GM23338 (cell line): ENCODE measurements around the gene TMEM270. TPM values are rescaled to one million over a fixed set of nuclear protein-coding genes. Genes with fewer than 3 reads are reported as not detected.

Experiments
- ATAC-seq: fragments of 200-7000 bp; cut with Tn5 transposase; 3 replicates; pipeline ENCODE4 v1.9.1; 2020
- DNase-seq: peaks from one replicate; pipeline ENCODE4 v3.0.0-alpha.2; 2015; ENCODE audit warnings: low spot score
- H2AFZ ChIP-seq: fragments of 200-600 bp; sonication (generic); 2 replicates; pipeline ENCODE4 v1.8.0; 2016; ENCODE audit warnings: antibody characterized with exemption, mild to moderate bottlenecking, moderate library complexity
- H3F3A ChIP-seq: fragments of 200-600 bp; sonication (generic); replicated peaks from 2 replicates; pipeline ENCODE4 v1.8.0; 2017; ENCODE audit warnings: antibody characterized with exemption, mixed run types, low read depth
- H3K27ac ChIP-seq: fragments of 200-600 bp; sonication (generic); 2 replicates; pipeline ENCODE4 v1.6.1; 2016; ENCODE audit warnings: low read depth
- H3K27me3 ChIP-seq: fragments of 200-600 bp; sonication (generic); 2 replicates; pipeline ENCODE4 v1.8.0; 2016; ENCODE audit warnings: mild to moderate bottlenecking, mixed run types, moderate library complexity; ENCODE audit not compliant: insufficient read depth
- H3K36me3 ChIP-seq: fragments of 200-600 bp; sonication (generic); 2 replicates; pipeline ENCODE4 v1.8.0; 2016; ENCODE audit warnings: mild to moderate bottlenecking; ENCODE audit not compliant: insufficient read depth
- H3K4me1 ChIP-seq: fragments of 200-600 bp; sonication (generic); 2 replicates; pipeline ENCODE4 v1.8.0; 2016; ENCODE audit warnings: mild to moderate bottlenecking, moderate library complexity; ENCODE audit not compliant: insufficient read depth
- H3K4me2 ChIP-seq: fragments of 200-600 bp; sonication (generic); 2 replicates; pipeline ENCODE4 v1.7.1; 2017; ENCODE audit warnings: mixed run types
- H3K4me3 ChIP-seq: fragments of 200-600 bp; sonication (generic); 2 replicates; pipeline ENCODE4 v1.6.1; 2016; ENCODE audit warnings: mixed run types
- H3K79me2 ChIP-seq: fragments of 200-600 bp; sonication (generic); replicated peaks from 2 replicates; pipeline ENCODE4 v1.8.0; 2017; ENCODE audit warnings: mild to moderate bottlenecking; ENCODE audit not compliant: insufficient read depth
- H3K9me2 ChIP-seq: fragments of 200-600 bp; sonication (generic); 2 replicates; pipeline ENCODE4 v1.8.0; 2017; ENCODE audit not compliant: insufficient read depth
- H4K20me1 ChIP-seq: fragments of 200-600 bp; sonication (generic); replicated peaks from 2 replicates; pipeline ENCODE4 v1.8.0; 2017; ENCODE audit warnings: mild to moderate bottlenecking; ENCODE audit not compliant: insufficient read depth
- H3K27ac Mint-ChIP-seq: 2 replicates; pipeline ENCODE4 v1.8.0; 2020; ENCODE audit warnings: inconsistent platforms, mild to moderate bottlenecking, moderate library complexity, mixed read lengths
- H3K27me3 Mint-ChIP-seq: 3 replicates; pipeline ENCODE4 v1.8.0; 2022; ENCODE audit warnings: low read depth, mild to moderate bottlenecking, moderate library complexity, mixed read lengths, inconsistent platforms; ENCODE audit not compliant: insufficient read depth, poor library complexity
- H3K36me3 Mint-ChIP-seq: 3 replicates; pipeline ENCODE4 v1.8.0; 2021; ENCODE audit warnings: low read depth, mild to moderate bottlenecking, inconsistent platforms, moderate library complexity, mixed read lengths
- H3K4me1 Mint-ChIP-seq: 3 replicates; pipeline ENCODE4 v1.8.0; 2020; ENCODE audit warnings: mild to moderate bottlenecking, inconsistent platforms, mixed read lengths
- H3K4me3 Mint-ChIP-seq: 3 replicates; pipeline ENCODE4 v1.8.0; 2021; ENCODE audit warnings: moderate library complexity, mild to moderate bottlenecking, inconsistent platforms, mixed read lengths
- H3K9me3 Mint-ChIP-seq: 3 replicates; pipeline ENCODE4 v1.8.0; 2020; ENCODE audit warnings: moderate library complexity, mild to moderate bottlenecking, inconsistent platforms, mixed read lengths
- CREB1 ChIP-seq: fragments of 250-450 bp; sonication (Bioruptor Pico); IDR thresholded peaks from 2 replicates; pipeline ENCODE4 v1.5.0; 2020; ENCODE audit warnings: low read depth, mild to moderate bottlenecking, moderate library complexity
- EZH2 ChIP-seq: fragments of 200-600 bp; sonication (generic); IDR thresholded peaks from one replicate; pipeline ENCODE4 v1.8.0; 2017; ENCODE audit warnings: antibody characterized with exemption, mild to moderate bottlenecking, low read depth; ENCODE audit not compliant: unreplicated experiment
- STAT1 ChIP-seq: IDR thresholded peaks from one replicate; pipeline ENCODE4 v1.6.1; 2016; ENCODE audit warnings: antibody characterized with exemption; ENCODE audit not compliant: unreplicated experiment
- polyA plus RNA-seq: library from polyadenylated mRNA; unstranded; fragments of >200 nt; fragmentation: Nextera tagmentation; extraction: Ambion mirVana; gene quantifications from 2 replicates; pipeline ENCODE4 v1.2.1, GENCODE V29; 2016
- total RNA-seq: library from RNA; depleted of rRNA; stranded (reverse); fragments of >200 nt; shearing (Covaris generic); gene quantifications from 2 replicates; pipeline ENCODE4 v1.2.3, GENCODE V29; 2014
- TF ChIP-seq, protein P1 (sequence below), 2 experiments: fragments of 200-600 bp in 1 of 2; sonication (generic) in 1 of 2; conservative IDR thresholded peaks; 2 replicates each; pipeline versions ENCODE4 v1.5.1 to v1.6.1; 2016 to 2017; ENCODE audit warnings: antibody characterized with exemption in 2 of 2, low read depth in 2 of 2, mild to moderate bottlenecking in 2 of 2, moderate library complexity in 1 of 2
- TF ChIP-seq, protein P2 (sequence below): IDR thresholded peaks from 2 replicates; pipeline ENCODE4 v1.6.1; 2016; ENCODE audit warnings: antibody characterized with exemption
- TF ChIP-seq, protein P3 (sequence below): fragments of 250-450 bp; sonication (Bioruptor Pico); IDR thresholded peaks from 2 replicates; pipeline ENCODE4 v1.5.0; 2020; ENCODE audit warnings: mild to moderate bottlenecking, moderate library complexity

TMEM270 gene
- total and polyA plus RNA-seq, 2 experiments from 2014 or later: not detected

DNA sequence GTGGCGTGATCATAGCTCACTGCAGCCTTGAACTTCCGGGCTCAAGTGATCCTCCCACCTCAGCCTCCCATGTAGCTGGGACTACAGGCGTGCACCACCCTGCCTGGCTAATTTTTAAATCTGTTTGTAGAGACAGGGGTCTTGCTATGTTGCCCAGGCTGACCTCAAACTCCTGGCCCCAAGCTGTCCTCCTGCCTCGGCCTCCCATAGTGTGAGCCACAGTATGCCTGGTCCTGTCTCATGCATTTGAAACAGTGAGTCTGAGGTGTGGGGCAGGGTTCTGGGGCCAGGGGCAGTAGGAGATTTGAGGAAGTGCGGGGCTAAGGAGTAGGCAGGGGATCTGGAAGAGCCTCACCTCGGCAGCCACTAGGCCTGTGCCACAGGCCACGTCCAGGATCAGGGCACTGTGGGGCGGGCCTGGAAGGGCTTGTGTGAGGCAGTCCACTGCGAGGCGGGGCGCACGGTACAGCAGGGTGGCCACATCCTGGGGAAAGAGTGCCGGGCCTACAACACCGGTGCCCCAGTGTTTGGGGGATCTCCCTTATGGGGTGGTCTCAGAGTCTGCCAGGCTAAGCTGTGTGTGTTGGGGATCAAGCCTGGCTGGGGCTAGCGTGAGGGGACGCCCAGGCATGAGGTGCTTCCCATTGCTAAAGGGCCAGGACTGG, 20.1 kb upstream of the TMEM270 start:
- Histone ChIP-seq H3K4me1 (peaks cover 8% of the 10 kb centered on the region; the same call in 1 of the 2 replicates), H3K27me3 (no peaks in the 10 kb centered on the region), H3K4me3 (no peak overlapping the region), H3K4me2 (no peak overlapping the region), H2AFZ (no peak overlapping the region), H3K9me2 (no peaks in the 10 kb centered on the region), H4K20me1 (no peaks in the 10 kb centered on the region), H3K36me3 (no peaks in the 10 kb centered on the region), H3F3A (no peaks in the 10 kb centered on the region), H3K79me2 (no peaks in the 10 kb centered on the region), H3K27ac (no peak overlapping the region)
- Mint-ChIP-seq H3K4me1 (peaks cover 14% of the 10 kb centered on the region), H3K27ac (no peak overlapping the region), H3K36me3 (no peaks in the 10 kb centered on the region), H3K27me3 (peaks cover 12% of the 10 kb centered on the region), H3K9me3 (no peaks in the 10 kb centered on the region; the same call in 2 of the 3 replicates), H3K4me3 (no peak overlapping the region; the same call in 2 of the 3 replicates)
- DNase-seq: no peak
- ATAC-seq: no peak
- TF ChIP-seq EZH2: no peak
- TF ChIP-seq, protein P1, sequence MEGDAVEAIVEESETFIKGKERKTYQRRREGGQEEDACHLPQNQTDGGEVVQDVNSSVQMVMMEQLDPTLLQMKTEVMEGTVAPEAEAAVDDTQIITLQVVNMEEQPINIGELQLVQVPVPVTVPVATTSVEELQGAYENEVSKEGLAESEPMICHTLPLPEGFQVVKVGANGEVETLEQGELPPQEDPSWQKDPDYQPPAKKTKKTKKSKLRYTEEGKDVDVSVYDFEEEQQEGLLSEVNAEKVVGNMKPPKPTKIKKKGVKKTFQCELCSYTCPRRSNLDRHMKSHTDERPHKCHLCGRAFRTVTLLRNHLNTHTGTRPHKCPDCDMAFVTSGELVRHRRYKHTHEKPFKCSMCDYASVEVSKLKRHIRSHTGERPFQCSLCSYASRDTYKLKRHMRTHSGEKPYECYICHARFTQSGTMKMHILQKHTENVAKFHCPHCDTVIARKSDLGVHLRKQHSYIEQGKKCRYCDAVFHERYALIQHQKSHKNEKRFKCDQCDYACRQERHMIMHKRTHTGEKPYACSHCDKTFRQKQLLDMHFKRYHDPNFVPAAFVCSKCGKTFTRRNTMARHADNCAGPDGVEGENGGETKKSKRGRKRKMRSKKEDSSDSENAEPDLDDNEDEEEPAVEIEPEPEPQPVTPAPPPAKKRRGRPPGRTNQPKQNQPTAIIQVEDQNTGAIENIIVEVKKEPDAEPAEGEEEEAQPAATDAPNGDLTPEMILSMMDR (conservative IDR thresholded peaks at IDR 0.05; ENCODE audit: low read depth in 2 of 2): no peak
- TF ChIP-seq, protein P2, sequence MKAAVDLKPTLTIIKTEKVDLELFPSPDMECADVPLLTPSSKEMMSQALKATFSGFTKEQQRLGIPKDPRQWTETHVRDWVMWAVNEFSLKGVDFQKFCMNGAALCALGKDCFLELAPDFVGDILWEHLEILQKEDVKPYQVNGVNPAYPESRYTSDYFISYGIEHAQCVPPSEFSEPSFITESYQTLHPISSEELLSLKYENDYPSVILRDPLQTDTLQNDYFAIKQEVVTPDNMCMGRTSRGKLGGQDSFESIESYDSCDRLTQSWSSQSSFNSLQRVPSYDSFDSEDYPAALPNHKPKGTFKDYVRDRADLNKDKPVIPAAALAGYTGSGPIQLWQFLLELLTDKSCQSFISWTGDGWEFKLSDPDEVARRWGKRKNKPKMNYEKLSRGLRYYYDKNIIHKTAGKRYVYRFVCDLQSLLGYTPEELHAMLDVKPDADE: no peak
- no peak for TF ChIP-seq STAT1
- TF ChIP-seq CREB1 (CRISPR knock-in tag): no peak

DNA sequence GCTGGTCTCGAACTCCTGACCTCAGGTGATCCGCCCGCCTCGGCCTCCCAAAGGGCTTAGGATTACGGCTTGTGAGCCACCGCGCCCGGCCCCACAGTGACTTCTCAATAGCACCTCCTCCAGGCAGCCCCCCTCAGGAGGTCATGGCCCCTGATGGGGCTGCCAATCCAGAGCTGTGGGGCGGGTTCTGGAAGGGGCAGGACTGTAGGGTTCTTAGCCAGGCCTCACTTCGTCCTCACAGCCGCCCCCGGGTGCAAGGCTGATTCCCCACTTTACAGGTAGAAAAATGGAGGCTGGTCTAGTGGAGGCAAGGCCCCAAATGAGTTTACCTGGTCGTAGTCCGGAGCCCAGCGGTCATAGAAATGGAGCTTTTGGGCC, 19.3 kb upstream of the TMEM270 start:
- Histone ChIP-seq H3F3A (no peaks in the 10 kb centered on the region), H4K20me1 (no peaks in the 10 kb centered on the region), H3K9me2 (no peaks in the 10 kb centered on the region), H3K27ac (peak overlapping the region; percentile 92), H3K79me2 (no peaks in the 10 kb centered on the region), H3K36me3 (no peaks in the 10 kb centered on the region), H3K27me3 (no peaks in the 10 kb centered on the region), H3K4me1 (peaks cover 8% of the 10 kb centered on the region; the same call in 1 of the 2 replicates), H2AFZ (peak overlapping the region; percentile 87; the same call in 1 of the 2 replicates), H3K4me2 (peak overlapping the region; percentile 96), H3K4me3 (peak overlapping the region; percentile 91)
- Mint-ChIP-seq H3K4me3 (peak overlapping the region; percentile 86), H3K9me3 (no peaks in the 10 kb centered on the region; the same call in 2 of the 3 replicates), H3K36me3 (no peaks in the 10 kb centered on the region), H3K27ac (peak overlapping the region; percentile 94; the same call in 1 of the 2 replicates), H3K27me3 (peaks cover 12% of the 10 kb centered on the region), H3K4me1 (peaks cover 18% of the 10 kb centered on the region)
- TF ChIP-seq, protein P1 (conservative IDR thresholded peaks at IDR 0.05; ENCODE audit: low read depth in 2 of 2): peak; percentile 21 to 54
- TF ChIP-seq, protein P3, sequence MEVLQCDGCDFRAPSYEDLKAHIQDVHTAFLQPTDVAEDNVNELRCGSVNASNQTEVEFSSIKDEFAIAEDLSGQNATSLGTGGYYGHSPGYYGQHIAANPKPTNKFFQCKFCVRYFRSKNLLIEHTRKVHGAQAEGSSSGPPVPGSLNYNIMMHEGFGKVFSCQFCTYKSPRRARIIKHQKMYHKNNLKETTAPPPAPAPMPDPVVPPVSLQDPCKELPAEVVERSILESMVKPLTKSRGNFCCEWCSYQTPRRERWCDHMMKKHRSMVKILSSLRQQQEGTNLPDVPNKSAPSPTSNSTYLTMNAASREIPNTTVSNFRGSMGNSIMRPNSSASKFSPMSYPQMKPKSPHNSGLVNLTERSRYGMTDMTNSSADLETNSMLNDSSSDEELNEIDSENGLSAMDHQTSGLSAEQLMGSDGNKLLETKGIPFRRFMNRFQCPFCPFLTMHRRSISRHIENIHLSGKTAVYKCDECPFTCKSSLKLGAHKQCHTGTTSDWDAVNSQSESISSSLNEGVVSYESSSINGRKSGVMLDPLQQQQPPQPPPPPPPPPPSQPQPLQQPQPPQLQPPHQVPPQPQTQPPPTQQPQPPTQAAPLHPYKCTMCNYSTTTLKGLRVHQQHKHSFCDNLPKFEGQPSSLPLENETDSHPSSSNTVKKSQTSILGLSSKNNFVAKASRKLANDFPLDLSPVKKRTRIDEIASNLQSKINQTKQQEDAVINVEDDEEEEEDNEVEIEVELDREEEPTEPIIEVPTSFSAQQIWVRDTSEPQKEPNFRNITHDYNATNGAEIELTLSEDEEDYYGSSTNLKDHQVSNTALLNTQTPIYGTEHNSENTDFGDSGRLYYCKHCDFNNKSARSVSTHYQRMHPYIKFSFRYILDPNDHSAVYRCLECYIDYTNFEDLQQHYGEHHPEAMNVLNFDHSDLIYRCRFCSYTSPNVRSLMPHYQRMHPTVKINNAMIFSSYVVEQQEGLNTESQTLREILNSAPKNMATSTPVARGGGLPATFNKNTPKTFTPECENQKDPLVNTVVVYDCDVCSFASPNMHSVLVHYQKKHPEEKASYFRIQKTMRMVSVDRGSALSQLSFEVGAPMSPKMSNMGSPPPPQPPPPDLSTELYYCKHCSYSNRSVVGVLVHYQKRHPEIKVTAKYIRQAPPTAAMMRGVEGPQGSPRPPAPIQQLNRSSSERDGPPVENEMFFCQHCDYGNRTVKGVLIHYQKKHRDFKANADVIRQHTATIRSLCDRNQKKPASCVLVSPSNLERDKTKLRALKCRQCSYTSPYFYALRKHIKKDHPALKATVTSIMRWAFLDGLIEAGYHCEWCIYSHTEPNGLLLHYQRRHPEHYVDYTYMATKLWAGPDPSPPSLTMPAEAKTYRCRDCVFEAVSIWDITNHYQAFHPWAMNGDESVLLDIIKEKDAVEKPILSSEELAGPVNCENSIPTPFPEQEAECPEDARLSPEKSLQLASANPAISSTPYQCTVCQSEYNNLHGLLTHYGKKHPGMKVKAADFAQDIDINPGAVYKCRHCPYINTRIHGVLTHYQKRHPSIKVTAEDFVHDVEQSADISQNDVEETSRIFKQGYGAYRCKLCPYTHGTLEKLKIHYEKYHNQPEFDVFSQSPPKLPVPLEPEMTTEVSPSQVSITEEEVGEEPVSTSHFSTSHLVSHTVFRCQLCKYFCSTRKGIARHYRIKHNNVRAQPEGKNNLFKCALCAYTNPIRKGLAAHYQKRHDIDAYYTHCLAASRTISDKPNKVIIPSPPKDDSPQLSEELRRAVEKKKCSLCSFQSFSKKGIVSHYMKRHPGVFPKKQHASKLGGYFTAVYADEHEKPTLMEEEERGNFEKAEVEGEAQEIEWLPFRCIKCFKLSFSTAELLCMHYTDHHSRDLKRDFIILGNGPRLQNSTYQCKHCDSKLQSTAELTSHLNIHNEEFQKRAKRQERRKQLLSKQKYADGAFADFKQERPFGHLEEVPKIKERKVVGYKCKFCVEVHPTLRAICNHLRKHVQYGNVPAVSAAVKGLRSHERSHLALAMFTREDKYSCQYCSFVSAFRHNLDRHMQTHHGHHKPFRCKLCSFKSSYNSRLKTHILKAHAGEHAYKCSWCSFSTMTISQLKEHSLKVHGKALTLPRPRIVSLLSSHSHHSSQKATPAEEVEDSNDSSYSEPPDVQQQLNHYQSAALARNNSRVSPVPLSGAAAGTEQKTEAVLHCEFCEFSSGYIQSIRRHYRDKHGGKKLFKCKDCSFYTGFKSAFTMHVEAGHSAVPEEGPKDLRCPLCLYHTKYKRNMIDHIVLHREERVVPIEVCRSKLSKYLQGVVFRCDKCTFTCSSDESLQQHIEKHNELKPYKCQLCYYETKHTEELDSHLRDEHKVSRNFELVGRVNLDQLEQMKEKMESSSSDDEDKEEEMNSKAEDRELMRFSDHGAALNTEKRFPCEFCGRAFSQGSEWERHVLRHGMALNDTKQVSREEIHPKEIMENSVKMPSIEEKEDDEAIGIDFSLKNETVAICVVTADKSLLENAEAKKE (CRISPR knock-in tag): no peak
- ATAC-seq (peak; percentile 75), DNase-seq (peak; percentile 80)
